Measurements from ENCODE around the gene IFT81.

DNA sequence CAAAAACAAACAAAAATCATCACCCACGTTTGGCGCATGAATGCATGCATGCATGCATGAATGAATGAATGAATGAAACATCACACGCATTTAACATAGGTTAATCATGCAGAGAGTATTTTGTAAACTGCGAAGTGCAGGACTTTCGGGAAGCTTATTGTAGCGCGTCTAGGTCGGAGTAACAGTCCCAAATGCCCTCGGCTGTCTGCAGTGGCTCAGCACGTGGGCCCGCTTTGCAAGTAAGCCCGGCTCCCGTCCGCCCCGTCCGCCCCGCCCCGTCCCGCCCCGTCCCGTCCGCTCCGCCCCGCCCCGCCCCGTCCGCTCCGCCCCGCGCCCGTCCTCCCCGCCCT, 263 bp upstream of the IFT81 start:
- TF ChIP-seq, protein P1, sequence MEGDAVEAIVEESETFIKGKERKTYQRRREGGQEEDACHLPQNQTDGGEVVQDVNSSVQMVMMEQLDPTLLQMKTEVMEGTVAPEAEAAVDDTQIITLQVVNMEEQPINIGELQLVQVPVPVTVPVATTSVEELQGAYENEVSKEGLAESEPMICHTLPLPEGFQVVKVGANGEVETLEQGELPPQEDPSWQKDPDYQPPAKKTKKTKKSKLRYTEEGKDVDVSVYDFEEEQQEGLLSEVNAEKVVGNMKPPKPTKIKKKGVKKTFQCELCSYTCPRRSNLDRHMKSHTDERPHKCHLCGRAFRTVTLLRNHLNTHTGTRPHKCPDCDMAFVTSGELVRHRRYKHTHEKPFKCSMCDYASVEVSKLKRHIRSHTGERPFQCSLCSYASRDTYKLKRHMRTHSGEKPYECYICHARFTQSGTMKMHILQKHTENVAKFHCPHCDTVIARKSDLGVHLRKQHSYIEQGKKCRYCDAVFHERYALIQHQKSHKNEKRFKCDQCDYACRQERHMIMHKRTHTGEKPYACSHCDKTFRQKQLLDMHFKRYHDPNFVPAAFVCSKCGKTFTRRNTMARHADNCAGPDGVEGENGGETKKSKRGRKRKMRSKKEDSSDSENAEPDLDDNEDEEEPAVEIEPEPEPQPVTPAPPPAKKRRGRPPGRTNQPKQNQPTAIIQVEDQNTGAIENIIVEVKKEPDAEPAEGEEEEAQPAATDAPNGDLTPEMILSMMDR (IDR thresholded peaks at IDR 0.05): no peak
- TF ChIP-seq EZH2 (IDR thresholded peaks at IDR 0.05; ENCODE audit: borderline replicate concordance, insufficient read depth, low read depth, low read length, poor library complexity, severe bottlenecking): no peak

Measured in B cell (primary cell).